ENCODE data around the gene TH. TPM values are rescaled to one million over a fixed set of nuclear protein-coding genes. Genes with fewer than 3 reads are reported as not detected.

The TH gene
- total and polyA plus RNA-seq, 9 donors: 0.12 to 4.1 (median 0.97) TPM; not detected in 2

DNA sequence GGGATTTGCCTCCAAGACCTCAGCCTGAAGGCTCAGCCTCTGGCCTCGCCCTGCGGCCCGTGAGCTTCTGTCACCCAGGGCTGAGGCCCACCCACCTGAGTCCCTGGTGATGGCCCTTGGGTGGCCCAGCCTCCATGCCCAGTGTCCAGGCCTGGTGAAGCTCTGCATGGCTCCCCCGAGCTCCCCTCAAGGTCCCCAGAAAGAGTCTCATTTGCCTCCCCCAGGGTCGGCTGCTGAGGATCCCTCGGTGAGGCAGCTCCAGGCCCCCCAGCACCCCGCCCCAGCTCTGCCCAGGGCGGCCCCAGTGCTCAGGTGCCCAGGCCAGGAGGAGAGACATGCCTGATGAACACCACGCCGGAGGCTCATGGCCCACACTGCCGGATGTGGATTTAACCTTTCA is 2.1 kb upstream of the TH start:
- TF ChIP-seq POLR2A (IDR thresholded peaks at IDR 0.05) (no peak), EP300 (IDR thresholded peaks at IDR 0.05) (no peak)
- TF ChIP-seq, protein P1, sequence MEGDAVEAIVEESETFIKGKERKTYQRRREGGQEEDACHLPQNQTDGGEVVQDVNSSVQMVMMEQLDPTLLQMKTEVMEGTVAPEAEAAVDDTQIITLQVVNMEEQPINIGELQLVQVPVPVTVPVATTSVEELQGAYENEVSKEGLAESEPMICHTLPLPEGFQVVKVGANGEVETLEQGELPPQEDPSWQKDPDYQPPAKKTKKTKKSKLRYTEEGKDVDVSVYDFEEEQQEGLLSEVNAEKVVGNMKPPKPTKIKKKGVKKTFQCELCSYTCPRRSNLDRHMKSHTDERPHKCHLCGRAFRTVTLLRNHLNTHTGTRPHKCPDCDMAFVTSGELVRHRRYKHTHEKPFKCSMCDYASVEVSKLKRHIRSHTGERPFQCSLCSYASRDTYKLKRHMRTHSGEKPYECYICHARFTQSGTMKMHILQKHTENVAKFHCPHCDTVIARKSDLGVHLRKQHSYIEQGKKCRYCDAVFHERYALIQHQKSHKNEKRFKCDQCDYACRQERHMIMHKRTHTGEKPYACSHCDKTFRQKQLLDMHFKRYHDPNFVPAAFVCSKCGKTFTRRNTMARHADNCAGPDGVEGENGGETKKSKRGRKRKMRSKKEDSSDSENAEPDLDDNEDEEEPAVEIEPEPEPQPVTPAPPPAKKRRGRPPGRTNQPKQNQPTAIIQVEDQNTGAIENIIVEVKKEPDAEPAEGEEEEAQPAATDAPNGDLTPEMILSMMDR (IDR thresholded peaks at IDR 0.05): no peak
- no peak for DNase-seq
- 52 to 65% (median 56%) methylated on average over 11 of the region's 11 CpGs for WGBS, 3 donors
- Histone ChIP-seq H3K27ac (no peak overlapping the region), H3K27me3 (no peaks in the 10 kb centered on the region), H3K4me3 (no peak overlapping the region), H3K9me3 (no peaks in the 10 kb centered on the region), H3K36me3 (no peaks in the 10 kb centered on the region), H3K4me1 (ENCODE audit: insufficient read depth) (no peaks in the 10 kb centered on the region)
- intact Hi-C loops (cut with DNase I): no loop called here

DNA sequence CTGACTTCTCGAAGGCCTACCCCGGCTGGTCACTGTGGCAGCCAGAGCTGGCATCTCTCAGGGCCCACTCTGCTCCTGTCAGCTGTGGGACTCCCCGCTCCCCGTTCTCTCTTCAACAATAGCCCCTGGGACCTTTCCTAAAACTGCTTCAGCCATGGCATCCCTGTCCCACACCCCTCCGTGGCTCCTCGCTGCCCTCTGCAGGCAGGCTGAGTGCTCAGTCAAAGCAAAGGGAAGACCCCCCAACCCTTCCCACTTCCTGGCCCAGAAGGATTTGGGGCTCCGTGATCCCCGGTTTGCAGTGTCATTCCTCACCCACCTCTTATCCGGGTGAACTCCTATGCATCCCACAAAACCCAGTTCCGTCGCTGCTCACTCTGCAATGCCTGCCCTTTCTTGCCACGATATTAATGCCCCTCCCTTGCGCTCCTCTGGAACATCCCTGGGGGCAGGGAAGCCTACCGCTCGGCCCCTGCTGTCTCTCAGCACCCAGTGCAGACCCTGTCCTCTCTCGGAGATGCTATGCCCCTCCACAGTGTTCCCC is 1.6 kb upstream of the TH start:
- intact Hi-C loops (cut with DNase I): no loop called here
- Histone ChIP-seq H3K27ac (no peak overlapping the region), H3K27me3 (no peaks in the 10 kb centered on the region), H3K9me3 (no peaks in the 10 kb centered on the region), H3K4me1 (ENCODE audit: insufficient read depth) (no peaks in the 10 kb centered on the region), H3K36me3 (no peaks in the 10 kb centered on the region), H3K4me3 (no peak overlapping the region)
- TF ChIP-seq POLR2A (IDR thresholded peaks at IDR 0.05) (no peak), EP300 (IDR thresholded peaks at IDR 0.05) (no peak)
- TF ChIP-seq, protein P1 (IDR thresholded peaks at IDR 0.05): no peak
- DNase-seq: no peak
- WGBS, 3 donors: 86 to 91% (median 86%) methylated on average over 16 of the region's 16 CpGs

DNA sequence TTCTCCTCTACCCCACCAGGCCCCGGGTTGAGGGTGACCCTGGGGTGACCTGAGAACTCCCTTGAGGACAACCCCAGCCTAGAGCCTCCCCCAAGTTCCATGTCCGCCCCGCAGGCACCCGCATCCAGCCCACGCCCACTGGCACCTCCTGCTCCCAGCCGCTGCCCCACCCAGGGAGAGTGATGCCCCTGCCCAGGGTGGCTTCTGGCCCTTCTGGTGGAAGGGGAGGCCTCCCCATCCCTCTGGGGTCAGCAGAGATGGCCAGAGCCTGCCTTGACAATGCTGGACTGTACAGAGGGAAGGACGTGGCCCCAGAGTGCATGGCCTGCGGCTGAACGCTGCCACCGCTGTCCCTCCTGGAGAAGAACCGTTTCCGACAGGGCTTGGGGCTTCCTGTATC is 1.1 kb upstream of the TH start:
- H3K27me3 ChIP-seq: no peaks in the 10 kb centered on the region
- intact Hi-C loops (cut with DNase I): no loop called here
- TF ChIP-seq POLR2A (IDR thresholded peaks at IDR 0.05) (no peak), EP300 (IDR thresholded peaks at IDR 0.05) (no peak)
- TF ChIP-seq, protein P1 (IDR thresholded peaks at IDR 0.05): no peak

DNA sequence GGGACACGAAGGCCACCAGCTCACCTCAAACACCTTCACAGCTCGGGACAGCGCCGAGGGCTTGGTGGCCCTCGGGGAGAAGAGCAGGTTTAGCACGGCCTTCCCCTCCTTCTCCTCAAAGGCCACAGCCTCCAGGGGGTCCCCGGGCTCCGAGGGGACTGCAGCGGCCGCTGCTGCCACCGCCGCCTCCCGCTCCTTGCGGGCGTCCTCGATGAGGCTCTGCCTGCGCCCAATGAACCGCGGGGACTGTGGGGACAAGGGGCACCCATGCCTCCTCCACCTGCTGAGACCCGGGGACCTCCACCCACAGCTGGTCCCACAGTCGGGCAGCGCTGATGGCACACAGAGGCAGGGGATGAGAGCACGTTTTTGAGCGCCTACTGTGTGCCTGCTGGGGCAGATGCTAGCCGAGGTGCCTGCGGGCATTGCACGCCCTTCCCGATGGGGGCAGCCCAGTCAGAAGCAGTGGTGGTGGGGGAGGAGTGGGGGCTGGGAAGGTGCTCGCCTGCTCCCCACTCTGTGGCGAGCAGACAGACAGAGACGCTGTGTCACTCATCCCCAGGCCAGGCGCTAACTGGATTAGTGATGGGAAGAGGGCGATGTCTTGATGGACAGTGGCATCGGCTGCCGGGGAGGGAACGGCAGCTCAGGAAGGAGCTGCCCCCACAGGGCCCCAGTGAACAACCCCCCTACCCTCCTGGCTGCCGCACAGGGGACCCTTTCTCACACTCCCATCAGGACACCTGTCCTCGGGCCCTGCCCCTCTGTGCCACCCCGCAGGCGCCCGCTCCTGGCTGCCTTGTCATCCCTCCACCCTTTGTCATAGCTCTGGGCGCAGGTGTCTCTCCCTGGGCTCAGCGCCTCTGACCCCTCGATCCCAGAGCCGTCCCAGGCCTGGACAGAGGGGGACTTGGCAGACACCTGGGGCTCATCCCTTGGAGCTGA is 1.7 kb downstream of the TH start:
- WGBS, 3 donors: 82 to 87% (median 85%) methylated on average over 45 of the region's 45 CpGs
- intact Hi-C loops (cut with DNase I): no loop called here
- no peak overlapping the region for H3K27ac ChIP-seq
- H3K4me3 ChIP-seq: no peak overlapping the region
- no peak for TF ChIP-seq POLR2A (IDR thresholded peaks at IDR 0.05)
- no peak for TF ChIP-seq EP300 (IDR thresholded peaks at IDR 0.05)
- TF ChIP-seq, protein P1 (IDR thresholded peaks at IDR 0.05): no peak
- no peak for DNase-seq
- H3K4me1 ChIP-seq (ENCODE audit: insufficient read depth): peaks cover 3% of the 10 kb centered on the region
- H3K36me3 ChIP-seq: no peaks in the 10 kb centered on the region
- H3K27me3 ChIP-seq: no peaks in the 10 kb centered on the region
- H3K9me3 ChIP-seq: no peaks in the 10 kb centered on the region

More for the DNA sequence above, 1.1 kb upstream of the TH start:
- H3K4me3 ChIP-seq: no peak overlapping the region
- no peaks in the 10 kb centered on the region for H3K9me3 ChIP-seq
- no peak for DNase-seq
- H3K4me1 ChIP-seq (ENCODE audit: insufficient read depth): no peaks in the 10 kb centered on the region
- WGBS, 3 donors: 85 to 89% (median 86%) methylated on average over 12 of the region's 12 CpGs
- H3K36me3 ChIP-seq: no peaks in the 10 kb centered on the region
- no peak overlapping the region for H3K27ac ChIP-seq

All from ovary (tissue), 9 donors.